NCI-H446 (cell line): Measurements from ENCODE around the gene RAB35.
"Not testable (repeated sequence)": the region's sequence is repeated elsewhere in the genome, so short reads cannot be mapped to it uniquely, and the experiment has no call there.

Source experiments
- DNase-seq, 2 experiments: peaks; one replicate each; lab custom pipeline; 2025; lab: John Stamatoyannopoulos, UW

The RAB35 gene

GRCh38 chr12:120060717-120061116 lies 55.8 kb downstream of the RAB35 start:
- no peak for DNase-seq

GRCh38 chr12:120060196-120060595 lies 56.4 kb downstream of the RAB35 start:
- no peak for DNase-seq

- DNase-seq, result no peak
Measured at GRCh38 chr12:120056739-120057138, 59.8 kb downstream of the RAB35 start.

- DNase-seq, result no peak
Measured at GRCh38 chr12:120055231-120056000, 61.1 kb downstream of the RAB35 start.

GRCh38 chr12:120054293-120054692 lies 62.3 kb downstream of the RAB35 start:
- DNase-seq, result no peak

DNA sequence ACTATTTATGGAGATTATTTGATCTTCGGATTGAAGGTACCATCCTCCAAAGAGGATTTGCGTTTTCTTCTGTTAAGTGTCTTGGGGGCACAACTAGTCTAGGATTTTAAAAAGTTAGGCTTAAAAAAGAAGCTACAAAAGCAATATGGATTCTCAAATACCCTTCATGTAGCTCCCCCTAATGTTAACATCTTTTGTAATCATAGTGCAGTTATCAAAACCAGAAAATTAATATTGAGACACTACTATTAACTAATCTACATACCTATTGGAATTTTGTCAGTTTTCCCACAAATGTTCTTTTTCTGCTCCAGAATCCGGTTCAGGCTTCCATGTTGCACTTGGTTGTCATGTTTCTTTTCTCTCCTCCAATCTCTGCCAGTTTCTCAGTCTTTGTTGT lies 65.0 kb downstream of the RAB35 start:
- no peak for DNase-seq

- no peak for DNase-seq
Measured at GRCh38 chr12:120049426-120049825, 67.1 kb downstream of the RAB35 start.

GRCh38 chr12:120048263-120048662 lies 68.3 kb downstream of the RAB35 start:
- no peak for DNase-seq

GRCh38 chr12:120047072-120047471 lies 69.5 kb downstream of the RAB35 start:
- peak in 1 of 2 experiments; percentile 8 for DNase-seq

DNA sequence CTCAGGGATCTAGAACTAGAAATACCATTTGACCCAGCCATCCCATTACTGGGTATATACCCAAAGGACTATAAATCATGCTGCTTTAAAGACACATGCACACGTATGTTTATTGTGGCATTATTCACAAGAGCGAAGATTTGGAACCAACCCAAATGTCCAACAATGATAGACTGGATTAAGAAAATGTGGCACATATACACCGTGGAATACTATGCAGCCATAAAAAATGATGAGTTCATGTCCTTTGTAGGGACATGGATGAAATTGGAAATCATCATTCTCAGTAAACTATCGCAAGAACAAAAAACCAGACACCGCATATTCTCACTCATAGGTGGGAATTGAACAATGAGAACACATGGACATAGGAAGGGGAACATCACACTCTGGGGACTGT lies 71.2 kb downstream of the RAB35 start:
- DNase-seq, result not testable (repeated sequence)
